ENCODE results near the gene STK17B. TPM values are rescaled to one million over a fixed set of nuclear protein-coding genes. Genes with fewer than 3 reads are reported as not detected.

STK17B gene
- total RNA-seq, 1 experiment from 2014 or later = 20.7 TPM

DNA sequence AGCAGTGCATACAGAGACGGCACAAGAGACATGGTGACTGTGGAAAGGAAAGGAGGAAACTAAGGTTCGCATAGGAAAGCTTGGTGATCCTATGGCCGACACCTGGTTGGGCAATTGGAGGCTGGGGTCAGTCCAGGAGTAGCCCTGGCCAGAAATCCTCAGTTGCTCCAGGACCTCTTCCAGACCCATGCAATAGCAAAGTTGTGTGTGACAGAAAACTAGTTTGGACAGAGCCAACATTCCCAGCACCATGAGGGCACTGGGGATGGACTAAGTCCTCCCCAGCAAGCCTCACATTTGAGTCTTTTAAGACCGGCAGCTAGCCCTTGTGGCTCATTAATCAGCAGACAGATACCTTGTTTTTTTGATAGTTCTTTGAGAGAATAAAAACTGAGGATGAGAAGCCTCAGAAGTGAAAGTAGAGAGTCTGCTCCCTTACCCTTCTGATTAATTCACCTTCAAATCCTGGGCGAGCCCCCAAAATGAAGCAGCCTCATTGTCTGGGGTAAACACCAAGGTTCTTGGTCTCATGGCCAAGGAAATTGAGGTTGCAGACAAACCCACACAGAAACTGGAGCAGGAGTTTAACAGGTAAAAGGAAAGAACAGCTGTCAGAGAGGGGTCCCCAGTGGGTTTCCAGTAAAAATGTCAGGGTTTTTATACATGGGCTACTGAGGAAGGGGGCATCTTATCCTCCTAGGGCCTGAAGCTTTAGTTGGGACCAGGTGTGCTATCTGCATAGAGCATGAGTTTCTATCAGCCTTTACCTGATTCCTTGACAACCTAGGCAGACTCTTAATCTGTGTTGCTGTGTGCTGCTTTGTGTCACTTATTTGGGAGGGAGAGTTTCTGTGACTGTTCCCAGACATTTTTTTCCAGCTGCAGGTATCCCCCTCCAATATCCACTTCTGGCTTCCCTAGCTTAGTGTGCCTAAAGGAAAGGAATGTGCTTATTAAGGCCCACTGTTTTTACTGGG lies 39.1 kb downstream of the STK17B start:
- TF ChIP-seq, protein P1, sequence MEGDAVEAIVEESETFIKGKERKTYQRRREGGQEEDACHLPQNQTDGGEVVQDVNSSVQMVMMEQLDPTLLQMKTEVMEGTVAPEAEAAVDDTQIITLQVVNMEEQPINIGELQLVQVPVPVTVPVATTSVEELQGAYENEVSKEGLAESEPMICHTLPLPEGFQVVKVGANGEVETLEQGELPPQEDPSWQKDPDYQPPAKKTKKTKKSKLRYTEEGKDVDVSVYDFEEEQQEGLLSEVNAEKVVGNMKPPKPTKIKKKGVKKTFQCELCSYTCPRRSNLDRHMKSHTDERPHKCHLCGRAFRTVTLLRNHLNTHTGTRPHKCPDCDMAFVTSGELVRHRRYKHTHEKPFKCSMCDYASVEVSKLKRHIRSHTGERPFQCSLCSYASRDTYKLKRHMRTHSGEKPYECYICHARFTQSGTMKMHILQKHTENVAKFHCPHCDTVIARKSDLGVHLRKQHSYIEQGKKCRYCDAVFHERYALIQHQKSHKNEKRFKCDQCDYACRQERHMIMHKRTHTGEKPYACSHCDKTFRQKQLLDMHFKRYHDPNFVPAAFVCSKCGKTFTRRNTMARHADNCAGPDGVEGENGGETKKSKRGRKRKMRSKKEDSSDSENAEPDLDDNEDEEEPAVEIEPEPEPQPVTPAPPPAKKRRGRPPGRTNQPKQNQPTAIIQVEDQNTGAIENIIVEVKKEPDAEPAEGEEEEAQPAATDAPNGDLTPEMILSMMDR (IDR thresholded peaks at IDR 0.05; ENCODE audit: unreplicated experiment) = no peak
- peaks cover 42% of the 10 kb centered on the region for H3K36me3 Mint-ChIP-seq (ENCODE audit: insufficient read depth, unreplicated experiment)
- H3K4me1 Mint-ChIP-seq (ENCODE audit: insufficient read depth, unreplicated experiment) = no peaks in the 10 kb centered on the region
- no TSS peak for BruUV-seq (replicated peaks)
- H3K27ac Mint-ChIP-seq (ENCODE audit: low read depth, unreplicated experiment) = no peak overlapping the region
- intact Hi-C loops (cut with micrococcal nuclease) = loop anchor here (1.0 kb wide), 4 partner anchors 36 to 321 kb away; no protein-coding TSS in a partner anchor
- ChIA-PET POLR2A (interaction anchor here (0.6 to 1.4 kb wide), 3 partner anchors 10 to 165 kb away, joined by 3 read pairs; no protein-coding TSS in a partner anchor), CTCF (interaction anchor here (0.6 to 1.8 kb wide), 8 partner anchors 14 to 469 kb away, joined by 3 to 5 read pairs (median 3); no protein-coding TSS in a partner anchor)
- peaks cover 5% of the 10 kb centered on the region for H3K9me3 Mint-ChIP-seq (ENCODE audit: unreplicated experiment)
- H3K27me3 Mint-ChIP-seq (ENCODE audit: insufficient read depth, unreplicated experiment) = no peaks in the 10 kb centered on the region
- H3K4me3 Mint-ChIP-seq (ENCODE audit: unreplicated experiment) = no peak overlapping the region
- DNase-seq (ENCODE audit: unreplicated experiment) = peak; percentile 5

- Mint-ChIP-seq H3K27me3 (ENCODE audit: insufficient read depth, unreplicated experiment) (no peaks in the 10 kb centered on the region), H3K27ac (ENCODE audit: low read depth, unreplicated experiment) (no peak overlapping the region), H3K4me3 (ENCODE audit: unreplicated experiment) (no peak overlapping the region), H3K9me3 (ENCODE audit: unreplicated experiment) (peaks cover 5% of the 10 kb centered on the region), H3K36me3 (ENCODE audit: insufficient read depth, unreplicated experiment) (peaks cover 34% of the 10 kb centered on the region), H3K4me1 (ENCODE audit: insufficient read depth, unreplicated experiment) (no peaks in the 10 kb centered on the region)
- TSS peak; percentile 14 for BruUV-seq (replicated peaks)
- TF ChIP-seq, protein P1 (IDR thresholded peaks at IDR 0.05; ENCODE audit: unreplicated experiment) = peak; percentile 68
- intact Hi-C loops (cut with micrococcal nuclease) = loop anchor here (1.0 kb wide), 4 partner anchors 37 to 322 kb away; no protein-coding TSS in a partner anchor
- ChIA-PET CTCF (interaction anchor here (0.6 to 1.8 kb wide), 7 partner anchors 15 to 470 kb away, joined by 3 to 5 read pairs (median 3); no protein-coding TSS in a partner anchor), POLR2A (interaction anchor here (1.4 kb wide), 1 partner anchor 10 kb away, joined by 3 read pairs; no protein-coding TSS in a partner anchor)
- peak; percentile 73 for DNase-seq (ENCODE audit: unreplicated experiment)
These were observed 39.9 kb downstream of the STK17B start for GRCh38 chr2:196131384-196131937.

DNA sequence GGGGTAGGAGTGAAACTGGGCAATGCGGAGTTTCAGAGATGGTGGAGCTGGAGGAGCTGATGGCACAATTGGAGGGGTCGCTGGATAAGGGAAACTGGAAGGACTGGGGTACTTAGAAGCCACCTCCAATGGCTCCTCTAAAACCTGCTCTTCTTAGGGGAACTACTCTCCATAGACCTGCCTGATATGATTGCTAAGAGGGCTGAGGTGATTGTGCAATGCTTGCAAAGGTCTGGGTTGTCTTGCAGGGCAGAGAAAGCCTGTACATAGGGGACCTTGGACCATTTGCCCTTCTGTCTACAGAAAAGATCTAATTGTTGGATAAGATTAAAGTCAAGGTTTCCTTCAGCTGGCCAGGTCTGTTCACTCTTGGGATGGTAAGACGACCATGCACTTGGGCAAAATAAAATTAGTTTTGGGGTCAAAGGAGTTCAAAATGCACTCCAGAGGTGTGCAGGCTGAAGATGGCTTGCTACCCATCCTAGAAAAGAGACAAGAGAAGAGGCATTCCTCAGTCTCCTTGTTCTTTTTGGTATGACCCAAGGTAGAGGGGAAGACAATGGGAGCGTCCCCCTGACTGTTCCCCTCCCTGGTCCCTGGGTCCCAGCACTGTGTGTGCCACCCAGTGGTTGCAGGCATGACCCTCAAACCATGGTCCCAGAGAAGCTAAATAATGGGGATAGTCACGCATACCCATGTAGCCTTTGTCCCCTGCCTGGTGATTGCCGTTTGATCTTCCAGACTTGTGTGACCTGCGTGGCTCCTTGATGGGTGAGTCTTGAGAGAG lies 41.1 kb downstream of the STK17B start:
- POLR2A ChIA-PET = no interaction called here
- no peaks in the 10 kb centered on the region for H3K4me1 Mint-ChIP-seq (ENCODE audit: insufficient read depth, unreplicated experiment)
- H3K27ac Mint-ChIP-seq (ENCODE audit: low read depth, unreplicated experiment) = no peak overlapping the region
- H3K36me3 Mint-ChIP-seq (ENCODE audit: insufficient read depth, unreplicated experiment) = peaks cover 22% of the 10 kb centered on the region
- peaks cover 5% of the 10 kb centered on the region for H3K9me3 Mint-ChIP-seq (ENCODE audit: unreplicated experiment)
- TF ChIP-seq, protein P1 (IDR thresholded peaks at IDR 0.05; ENCODE audit: unreplicated experiment) = no peak
- no peak overlapping the region for H3K4me3 Mint-ChIP-seq (ENCODE audit: unreplicated experiment)
- no peaks in the 10 kb centered on the region for H3K27me3 Mint-ChIP-seq (ENCODE audit: insufficient read depth, unreplicated experiment)
- DNase-seq (ENCODE audit: unreplicated experiment) = peak; percentile 18
- CTCF ChIA-PET = interaction anchor here (0.6 to 0.8 kb wide), 4 partner anchors 14 to 148 kb away, joined by 3 to 7 read pairs (median 5); no protein-coding TSS in a partner anchor
- intact Hi-C loops (cut with micrococcal nuclease) = no loop called here
- no TSS peak for BruUV-seq (replicated peaks)

All from MCF 10A (cell line).